ENCODE results near the gene ZSCAN29.

DNA sequence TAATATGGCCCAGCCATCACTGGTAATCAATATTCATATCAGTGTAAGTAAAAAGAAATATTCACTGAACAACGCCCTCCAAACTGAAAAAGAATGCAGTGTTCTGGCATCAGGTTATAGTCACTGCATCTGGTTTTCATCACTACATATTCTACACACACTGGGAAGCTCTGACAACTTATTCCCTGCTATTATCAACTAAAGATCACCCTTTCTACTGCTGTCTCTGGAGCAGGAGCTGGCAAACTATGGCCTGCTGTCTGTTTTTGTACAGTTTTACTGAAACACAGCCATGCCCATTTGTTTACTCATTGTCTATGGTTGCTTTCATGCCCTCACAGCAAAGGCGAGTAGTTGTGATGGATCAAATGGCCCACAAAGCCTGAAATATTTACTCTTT, 35.3 kb upstream of the ZSCAN29 start:
- TF ChIP-seq, protein P1, sequence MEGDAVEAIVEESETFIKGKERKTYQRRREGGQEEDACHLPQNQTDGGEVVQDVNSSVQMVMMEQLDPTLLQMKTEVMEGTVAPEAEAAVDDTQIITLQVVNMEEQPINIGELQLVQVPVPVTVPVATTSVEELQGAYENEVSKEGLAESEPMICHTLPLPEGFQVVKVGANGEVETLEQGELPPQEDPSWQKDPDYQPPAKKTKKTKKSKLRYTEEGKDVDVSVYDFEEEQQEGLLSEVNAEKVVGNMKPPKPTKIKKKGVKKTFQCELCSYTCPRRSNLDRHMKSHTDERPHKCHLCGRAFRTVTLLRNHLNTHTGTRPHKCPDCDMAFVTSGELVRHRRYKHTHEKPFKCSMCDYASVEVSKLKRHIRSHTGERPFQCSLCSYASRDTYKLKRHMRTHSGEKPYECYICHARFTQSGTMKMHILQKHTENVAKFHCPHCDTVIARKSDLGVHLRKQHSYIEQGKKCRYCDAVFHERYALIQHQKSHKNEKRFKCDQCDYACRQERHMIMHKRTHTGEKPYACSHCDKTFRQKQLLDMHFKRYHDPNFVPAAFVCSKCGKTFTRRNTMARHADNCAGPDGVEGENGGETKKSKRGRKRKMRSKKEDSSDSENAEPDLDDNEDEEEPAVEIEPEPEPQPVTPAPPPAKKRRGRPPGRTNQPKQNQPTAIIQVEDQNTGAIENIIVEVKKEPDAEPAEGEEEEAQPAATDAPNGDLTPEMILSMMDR (IDR thresholded peaks at IDR 0.05), result no peak
- TF ChIP-seq POLR2A (IDR thresholded peaks at IDR 0.05) (no peak), EP300 (IDR thresholded peaks at IDR 0.05) (no peak)
